ENCODE results near the gene DGKH. TPM values are rescaled to one million over a fixed set of nuclear protein-coding genes. Genes with fewer than 3 reads are reported as not detected.

Gene DGKH
- total RNA-seq, 1 donor from 2014 or later: 8.4 TPM

DNA sequence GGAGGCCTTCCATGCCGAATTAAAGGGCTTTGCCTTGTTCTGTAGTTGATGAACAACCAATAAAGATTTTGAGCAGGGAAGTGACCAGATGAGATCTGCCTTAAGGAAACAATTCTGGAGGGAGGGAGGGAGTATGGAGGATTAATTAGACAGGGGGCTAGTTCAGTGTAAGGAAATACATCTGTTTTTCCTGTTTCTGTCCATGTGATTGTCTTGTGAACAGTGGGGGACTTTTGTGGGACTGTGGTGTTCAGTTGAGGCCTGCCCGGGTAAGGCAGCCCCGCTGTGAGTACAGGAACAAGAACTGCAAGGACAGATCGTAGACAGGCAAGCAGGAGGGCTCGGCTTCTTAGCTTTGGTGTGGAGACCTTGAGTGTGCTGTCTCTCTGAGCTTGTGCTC, 59.0 kb downstream of the DGKH start:
- Histone ChIP-seq H3K27ac (ENCODE audit: low read depth, low read length) (no peak overlapping the region), H3K9me3 (ENCODE audit: control insufficient read depth in 3 of 3, low read length in 3 of 3) (peaks cover 0 to 2% (median 0%) of the 10 kb centered on the region in 3 donors), H3K4me1 (ENCODE audit: control insufficient read depth in 3 of 3, insufficient read depth in 3 of 3, low read length in 3 of 3) (peaks cover 0 to under 1% (median 0%) of the 10 kb centered on the region in 3 donors), H3K27me3 (ENCODE audit: control insufficient read depth in 3 of 3, insufficient read depth in 3 of 3, low read length in 3 of 3) (no peaks in the 10 kb centered on the region), H3K9ac (ENCODE audit: low read depth in 1 of 3, low read length in 3 of 3) (no peak overlapping the region), H3K36me3 (ENCODE audit: control insufficient read depth in 3 of 3, insufficient read depth in 3 of 3, low read length in 3 of 3) (no peaks in the 10 kb centered on the region), H3K4me3 (ENCODE audit: low read length in 3 of 3) (no peak overlapping the region)

DNA sequence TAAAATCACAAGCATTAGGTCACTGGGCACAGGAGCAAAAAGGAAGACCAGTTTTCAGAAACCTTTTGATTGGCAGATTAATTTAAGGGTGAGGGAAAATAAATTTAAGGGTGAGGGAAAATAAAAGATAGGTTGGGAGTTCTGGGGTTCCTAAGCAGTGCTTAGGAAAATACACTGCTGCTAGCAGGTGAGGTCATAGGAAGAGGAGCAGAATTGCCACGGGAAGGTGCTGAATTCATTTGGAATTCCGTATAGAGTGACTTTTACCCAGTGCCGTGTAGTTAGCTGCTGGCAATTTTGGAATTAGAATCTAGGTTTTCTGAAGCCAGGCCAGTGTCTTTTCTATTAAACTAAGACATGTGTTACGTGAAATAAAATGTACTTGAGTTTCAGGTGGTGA, 59.8 kb downstream of the DGKH start:
- peaks cover 0 to 2% (median 0%) of the 10 kb centered on the region in 3 donors for H3K9me3 ChIP-seq (ENCODE audit: control insufficient read depth in 3 of 3, low read length in 3 of 3)
- H3K27ac ChIP-seq (ENCODE audit: low read depth, low read length): no peak overlapping the region
- no peaks in the 10 kb centered on the region for H3K4me1 ChIP-seq (ENCODE audit: control insufficient read depth in 3 of 3, insufficient read depth in 3 of 3, low read length in 3 of 3)

DNA sequence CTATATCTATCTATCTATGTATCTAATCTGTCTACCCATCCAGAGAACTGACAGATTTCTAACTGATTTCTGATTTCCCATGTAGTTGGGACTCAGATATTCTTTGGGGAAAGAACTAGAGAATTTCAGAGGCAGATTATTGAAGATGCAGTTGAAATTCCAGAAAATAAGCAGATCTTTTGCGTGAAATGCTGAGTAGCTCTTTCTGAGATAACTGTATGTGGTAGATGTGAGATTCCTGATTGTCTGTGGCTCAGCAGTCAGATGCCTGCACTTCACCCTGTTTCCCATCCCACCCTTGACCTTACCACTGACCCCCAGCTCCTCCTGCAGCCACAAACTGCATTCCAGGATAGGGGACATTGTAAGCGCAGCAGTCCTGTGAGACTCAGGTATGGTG, 61.5 kb downstream of the DGKH start:
- no peak overlapping the region for H3K9ac ChIP-seq (ENCODE audit: low read depth in 1 of 3, low read length in 3 of 3)

More for the DNA sequence above, 59.8 kb downstream of the DGKH start:
- Histone ChIP-seq H3K9ac (ENCODE audit: low read depth in 1 of 3, low read length in 3 of 3) (no peak overlapping the region), H3K27me3 (ENCODE audit: control insufficient read depth in 3 of 3, insufficient read depth in 3 of 3, low read length in 3 of 3) (no peaks in the 10 kb centered on the region), H3K36me3 (ENCODE audit: control insufficient read depth in 3 of 3, insufficient read depth in 3 of 3, low read length in 3 of 3) (no peaks in the 10 kb centered on the region), H3K4me3 (ENCODE audit: low read length in 3 of 3) (no peak overlapping the region)

DNA sequence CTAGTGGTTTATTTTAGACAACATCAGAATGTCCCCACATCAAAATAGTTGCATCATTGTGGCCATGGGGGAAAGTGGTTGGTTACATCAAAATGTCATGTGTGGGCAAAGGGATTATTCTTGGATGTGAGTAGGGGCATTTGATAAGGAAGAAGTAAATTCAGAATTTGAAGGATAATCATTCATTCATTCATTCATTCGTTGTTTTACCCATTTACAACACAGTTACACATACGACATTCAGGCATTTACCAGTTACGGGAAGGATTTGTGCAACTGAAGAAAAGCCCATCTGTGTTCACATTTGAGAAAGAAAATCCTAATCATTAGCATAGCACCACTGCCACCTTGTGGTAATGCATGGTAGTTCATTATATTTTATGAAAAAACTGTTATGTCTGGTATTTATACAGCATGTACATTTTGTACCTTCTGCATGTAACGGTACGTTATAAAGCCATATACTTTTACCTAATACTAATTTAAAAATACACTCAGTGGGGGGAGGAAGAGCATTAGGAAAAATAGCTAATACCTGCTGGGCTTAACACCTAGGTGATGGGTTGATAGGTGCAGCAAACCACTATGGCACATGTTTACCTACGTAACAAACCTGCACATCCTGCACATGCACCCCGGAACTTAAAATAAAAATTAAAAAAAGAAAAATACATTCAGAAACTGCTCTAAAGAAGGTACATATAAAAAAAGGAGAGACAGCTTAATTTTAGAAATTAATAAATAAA, 62.1 kb downstream of the DGKH start:
- no peaks in the 10 kb centered on the region for H3K36me3 ChIP-seq (ENCODE audit: control insufficient read depth in 3 of 3, insufficient read depth in 3 of 3, low read length in 3 of 3)
- no peaks in the 10 kb centered on the region for H3K27me3 ChIP-seq (ENCODE audit: control insufficient read depth in 3 of 3, insufficient read depth in 3 of 3, low read length in 3 of 3)
- no peaks in the 10 kb centered on the region for H3K4me1 ChIP-seq (ENCODE audit: control insufficient read depth in 3 of 3, insufficient read depth in 3 of 3, low read length in 3 of 3)
- no peak overlapping the region for H3K27ac ChIP-seq (ENCODE audit: low read depth, low read length)
- no peaks in the 10 kb centered on the region for H3K9me3 ChIP-seq (ENCODE audit: control insufficient read depth in 3 of 3, low read length in 3 of 3)
- no peak overlapping the region for H3K4me3 ChIP-seq (ENCODE audit: low read length in 3 of 3)
- H3K9ac ChIP-seq (ENCODE audit: low read depth in 1 of 3, low read length in 3 of 3): no peak overlapping the region

More for the DNA sequence above, 61.5 kb downstream of the DGKH start:
- Histone ChIP-seq H3K27ac (ENCODE audit: low read depth, low read length) (no peak overlapping the region), H3K4me1 (ENCODE audit: control insufficient read depth in 3 of 3, insufficient read depth in 3 of 3, low read length in 3 of 3) (no peaks in the 10 kb centered on the region), H3K9me3 (ENCODE audit: control insufficient read depth in 3 of 3, low read length in 3 of 3) (no peaks in the 10 kb centered on the region), H3K27me3 (ENCODE audit: control insufficient read depth in 3 of 3, insufficient read depth in 3 of 3, low read length in 3 of 3) (no peaks in the 10 kb centered on the region), H3K36me3 (ENCODE audit: control insufficient read depth in 3 of 3, insufficient read depth in 3 of 3, low read length in 3 of 3) (no peaks in the 10 kb centered on the region), H3K4me3 (ENCODE audit: low read length in 3 of 3) (no peak overlapping the region)

DNA sequence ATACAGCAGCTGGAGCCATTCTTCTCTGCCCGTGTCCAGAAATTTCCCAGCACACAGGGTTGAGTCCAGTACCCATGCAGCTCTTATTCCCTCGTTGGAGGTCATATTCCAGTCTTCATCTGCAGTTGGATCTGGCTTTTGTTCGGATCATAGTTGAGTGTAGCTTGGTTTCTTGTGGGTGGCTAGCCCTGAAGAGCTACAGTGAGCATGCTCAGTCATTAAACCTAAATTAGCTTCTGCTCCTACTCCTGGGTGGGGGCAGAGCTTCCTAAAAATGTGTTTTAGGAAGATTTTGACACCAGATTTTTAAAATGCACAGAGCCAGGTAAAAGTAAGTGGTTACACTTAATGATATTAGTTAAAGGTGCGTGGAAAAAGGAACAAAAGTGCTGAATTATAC, 64.4 kb downstream of the DGKH start:
- Histone ChIP-seq H3K9me3 (ENCODE audit: control insufficient read depth in 3 of 3, low read length in 3 of 3) (no peaks in the 10 kb centered on the region), H3K4me1 (ENCODE audit: control insufficient read depth in 3 of 3, insufficient read depth in 3 of 3, low read length in 3 of 3) (no peaks in the 10 kb centered on the region), H3K27ac (ENCODE audit: low read depth, low read length) (no peak overlapping the region), H3K4me3 (ENCODE audit: low read length in 3 of 3) (no peak overlapping the region), H3K27me3 (ENCODE audit: control insufficient read depth in 3 of 3, insufficient read depth in 3 of 3, low read length in 3 of 3) (no peaks in the 10 kb centered on the region), H3K36me3 (ENCODE audit: control insufficient read depth in 3 of 3, insufficient read depth in 3 of 3, low read length in 3 of 3) (no peaks in the 10 kb centered on the region), H3K9ac (ENCODE audit: low read depth in 1 of 3, low read length in 3 of 3) (no peak overlapping the region)

DNA sequence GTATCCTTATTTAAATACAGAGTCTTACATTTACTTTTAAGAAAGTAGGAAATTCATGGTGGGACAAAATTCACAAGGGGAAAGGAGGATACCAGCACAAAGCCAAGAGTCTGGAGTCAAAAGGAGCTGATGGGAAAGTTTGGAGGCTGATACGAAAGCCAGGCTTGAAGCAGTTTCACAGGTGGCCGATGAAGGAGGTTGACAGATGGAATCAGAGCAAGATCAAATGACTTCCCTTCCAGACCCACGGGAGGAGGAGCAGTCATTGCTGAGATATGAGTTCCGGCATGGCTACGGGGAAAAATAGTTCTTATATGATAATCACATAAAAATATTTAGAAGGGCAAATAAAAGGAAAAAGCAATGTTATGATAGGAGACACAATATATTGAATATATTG, 65.0 kb downstream of the DGKH start:
- Histone ChIP-seq H3K9ac (ENCODE audit: low read depth in 1 of 3, low read length in 3 of 3) (no peak overlapping the region), H3K36me3 (ENCODE audit: control insufficient read depth in 3 of 3, insufficient read depth in 3 of 3, low read length in 3 of 3) (no peaks in the 10 kb centered on the region), H3K4me3 (ENCODE audit: low read length in 3 of 3) (no peak overlapping the region), H3K9me3 (ENCODE audit: control insufficient read depth in 3 of 3, low read length in 3 of 3) (no peaks in the 10 kb centered on the region), H3K27ac (ENCODE audit: low read depth, low read length) (no peak overlapping the region), H3K27me3 (ENCODE audit: control insufficient read depth in 3 of 3, insufficient read depth in 3 of 3, low read length in 3 of 3) (no peaks in the 10 kb centered on the region), H3K4me1 (ENCODE audit: control insufficient read depth in 3 of 3, insufficient read depth in 3 of 3, low read length in 3 of 3) (no peaks in the 10 kb centered on the region)

DNA sequence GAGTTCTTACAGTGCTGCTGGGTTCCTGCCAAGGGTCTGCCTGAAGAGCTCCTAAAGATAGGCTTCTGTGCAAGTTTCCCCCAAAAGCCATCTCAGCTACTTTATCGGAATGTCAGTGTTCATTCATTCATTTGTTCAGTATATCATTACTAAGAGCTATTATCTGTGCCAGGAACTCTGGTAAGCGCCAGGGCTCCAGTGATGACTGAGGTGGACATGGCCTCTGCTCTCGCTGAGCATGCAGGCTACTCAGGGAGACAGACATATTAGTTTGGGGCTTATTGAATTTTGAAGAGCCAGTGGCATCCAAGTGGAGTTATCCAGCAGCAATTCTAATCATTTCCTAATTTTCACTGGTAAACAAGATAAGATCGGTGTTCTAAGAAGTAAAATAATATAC, 65.8 kb downstream of the DGKH start:
- Histone ChIP-seq H3K27ac (ENCODE audit: low read depth, low read length) (no peak overlapping the region), H3K9ac (ENCODE audit: low read depth in 1 of 3, low read length in 3 of 3) (no peak overlapping the region), H3K4me3 (ENCODE audit: low read length in 3 of 3) (no peak overlapping the region), H3K9me3 (ENCODE audit: control insufficient read depth in 3 of 3, low read length in 3 of 3) (no peaks in the 10 kb centered on the region), H3K4me1 (ENCODE audit: control insufficient read depth in 3 of 3, insufficient read depth in 3 of 3, low read length in 3 of 3) (no peaks in the 10 kb centered on the region), H3K36me3 (ENCODE audit: control insufficient read depth in 3 of 3, insufficient read depth in 3 of 3, low read length in 3 of 3) (no peaks in the 10 kb centered on the region), H3K27me3 (ENCODE audit: control insufficient read depth in 3 of 3, insufficient read depth in 3 of 3, low read length in 3 of 3) (no peaks in the 10 kb centered on the region)

DNA sequence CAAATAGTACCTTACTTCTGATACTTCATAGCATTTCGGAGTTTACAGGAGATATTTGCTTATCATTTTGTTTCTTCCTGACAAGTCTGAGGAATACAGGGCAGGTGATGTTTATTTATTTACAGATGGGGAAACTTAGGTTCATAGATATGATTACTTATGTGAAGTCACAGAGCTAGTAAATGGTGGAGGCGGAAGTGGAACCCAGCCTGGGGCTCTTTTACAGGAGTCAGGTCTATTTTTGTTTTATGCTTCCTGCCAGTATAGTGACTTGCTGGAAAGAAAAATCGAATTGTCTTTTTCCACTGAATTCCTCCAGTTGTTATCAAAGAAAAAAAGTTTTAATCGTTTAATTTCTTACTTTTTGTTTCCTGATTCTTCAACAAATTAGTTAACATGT, 66.5 kb downstream of the DGKH start:
- Histone ChIP-seq H3K9me3 (ENCODE audit: control insufficient read depth in 3 of 3, low read length in 3 of 3) (no peaks in the 10 kb centered on the region), H3K4me1 (ENCODE audit: control insufficient read depth in 3 of 3, insufficient read depth in 3 of 3, low read length in 3 of 3) (no peaks in the 10 kb centered on the region), H3K36me3 (ENCODE audit: control insufficient read depth in 3 of 3, insufficient read depth in 3 of 3, low read length in 3 of 3) (no peaks in the 10 kb centered on the region), H3K9ac (ENCODE audit: low read depth in 1 of 3, low read length in 3 of 3) (no peak overlapping the region), H3K4me3 (ENCODE audit: low read length in 3 of 3) (no peak overlapping the region), H3K27ac (ENCODE audit: low read depth, low read length) (no peak overlapping the region), H3K27me3 (ENCODE audit: control insufficient read depth in 3 of 3, insufficient read depth in 3 of 3, low read length in 3 of 3) (no peaks in the 10 kb centered on the region)

DNA sequence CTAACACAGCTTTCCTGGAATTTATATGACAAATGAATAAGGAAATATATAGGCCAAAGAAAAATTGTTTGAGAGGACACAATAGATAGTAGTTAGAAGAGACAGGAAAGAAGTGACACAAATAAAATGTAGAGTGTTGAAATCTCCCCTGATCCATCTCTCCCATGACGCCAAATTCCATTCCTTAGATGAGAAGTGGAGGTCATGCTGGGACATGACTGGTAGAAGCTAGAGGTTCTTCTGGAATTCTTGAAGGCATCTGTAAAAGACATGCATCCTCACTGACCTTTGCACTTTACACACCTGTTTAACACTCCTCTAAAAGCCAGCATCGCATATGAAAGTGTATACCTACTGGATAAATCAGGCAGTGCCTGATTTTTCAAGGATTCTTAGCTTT, 67.8 kb downstream of the DGKH start:
- H3K9ac ChIP-seq (ENCODE audit: low read depth in 1 of 3, low read length in 3 of 3): no peak overlapping the region
- H3K9me3 ChIP-seq (ENCODE audit: control insufficient read depth in 3 of 3, low read length in 3 of 3): no peaks in the 10 kb centered on the region
- H3K36me3 ChIP-seq (ENCODE audit: control insufficient read depth in 3 of 3, insufficient read depth in 3 of 3, low read length in 3 of 3): no peaks in the 10 kb centered on the region
- no peaks in the 10 kb centered on the region for H3K27me3 ChIP-seq (ENCODE audit: control insufficient read depth in 3 of 3, insufficient read depth in 3 of 3, low read length in 3 of 3)
- H3K27ac ChIP-seq (ENCODE audit: low read depth, low read length): no peak overlapping the region
- H3K4me3 ChIP-seq (ENCODE audit: low read length in 3 of 3): no peak overlapping the region
- H3K4me1 ChIP-seq (ENCODE audit: control insufficient read depth in 3 of 3, insufficient read depth in 3 of 3, low read length in 3 of 3): no peaks in the 10 kb centered on the region

DNA sequence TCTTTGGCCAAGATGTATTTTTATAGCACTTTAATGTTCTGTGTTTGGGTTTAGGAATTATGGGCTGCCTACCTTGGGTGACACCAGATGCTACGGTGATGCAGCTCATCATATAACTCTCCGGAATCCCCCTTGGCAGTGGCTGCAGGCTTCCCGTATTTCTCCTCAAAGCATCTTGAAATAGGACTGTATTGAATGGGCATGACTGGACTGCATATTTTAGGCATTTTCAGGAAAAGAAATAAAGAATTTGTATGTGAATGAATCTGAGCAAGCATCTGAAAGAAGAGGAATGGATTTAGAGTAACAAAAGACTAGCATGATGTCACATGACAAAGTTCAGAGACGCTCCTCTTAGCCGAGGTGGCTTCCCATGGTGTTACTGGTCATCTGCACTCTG, 70.6 kb downstream of the DGKH start:
- H3K27me3 ChIP-seq (ENCODE audit: control insufficient read depth in 3 of 3, insufficient read depth in 3 of 3, low read length in 3 of 3): no peaks in the 10 kb centered on the region

More for the DNA sequence above, 70.6 kb downstream of the DGKH start:
- no peaks in the 10 kb centered on the region for H3K36me3 ChIP-seq (ENCODE audit: control insufficient read depth in 3 of 3, insufficient read depth in 3 of 3, low read length in 3 of 3)
- no peak overlapping the region for H3K27ac ChIP-seq (ENCODE audit: low read depth, low read length)
- H3K9me3 ChIP-seq (ENCODE audit: control insufficient read depth in 3 of 3, low read length in 3 of 3): no peaks in the 10 kb centered on the region
- H3K4me3 ChIP-seq (ENCODE audit: low read length in 3 of 3): no peak overlapping the region
- no peaks in the 10 kb centered on the region for H3K4me1 ChIP-seq (ENCODE audit: control insufficient read depth in 3 of 3, insufficient read depth in 3 of 3, low read length in 3 of 3)
- H3K9ac ChIP-seq (ENCODE audit: low read depth in 1 of 3, low read length in 3 of 3): no peak overlapping the region

Measured in skeletal muscle tissue (tissue), 4 donors.